CD14-positive monocyte (primary cell): Measurements from ENCODE around the gene RSRC1. TPM values are rescaled to one million over a fixed set of nuclear protein-coding genes. Genes with fewer than 3 reads are reported as not detected.

Experiments
- DNase-seq, 3 donors: peaks; one replicate each; pipeline ENCODE4 v3.0.0-alpha.2; 2011 to 2022
- H2AFZ ChIP-seq: 2 replicates; pipeline ENCODE4 v1.6.0; 2012; ENCODE audit warnings: mild to moderate bottlenecking, low read depth, low read length, inconsistent platforms; ENCODE audit not compliant: insufficient read depth, poor library complexity, severe bottlenecking
- H3K27ac ChIP-seq, 2 donors: 1 replicate in 1 of 2; 2 replicates in 1 of 2; pipeline ENCODE4 v1.5.1; 2012 to 2013; ENCODE audit warnings: low read length in 2 of 2, control low read depth in 1 of 2, inconsistent platforms in 1 of 2, low read depth in 1 of 2, mild to moderate bottlenecking in 1 of 2
- H3K27me3 ChIP-seq, 2 donors: one replicate each; pipeline versions ENCODE4 v1.6.0 to v1.6.1; 2011 to 2013; ENCODE audit warnings: low read length in 2 of 2; ENCODE audit not compliant: control insufficient read depth in 2 of 2, insufficient read depth in 2 of 2
- H3K36me3 ChIP-seq, 2 donors: replicated peaks in 1 of 2; 1 replicate in 1 of 2; 2 replicates in 1 of 2; pipeline versions ENCODE4 v1.5.1 to v1.6.1; 2012 to 2013; ENCODE audit warnings: low read length in 2 of 2, control low read depth in 1 of 2, inconsistent platforms in 1 of 2, mild to moderate bottlenecking in 1 of 2; ENCODE audit not compliant: insufficient read depth in 2 of 2, control insufficient read depth in 1 of 2
- H3K4me1 ChIP-seq, 2 donors: 1 replicate in 1 of 2; 2 replicates in 1 of 2; pipeline versions ENCODE4 v1.5.1 to v1.6.1; 2012 to 2013; ENCODE audit warnings: low read length in 2 of 2, control low read depth in 1 of 2, inconsistent platforms in 1 of 2, mild to moderate bottlenecking in 1 of 2, moderate library complexity in 1 of 2; ENCODE audit not compliant: insufficient read depth in 2 of 2, control insufficient read depth in 1 of 2
- H3K4me2 ChIP-seq: replicated peaks from 2 replicates; pipeline ENCODE3; 2012; ENCODE audit warnings: low read length, moderate library complexity, mild to moderate bottlenecking; ENCODE audit not compliant: poor library complexity, severe bottlenecking; ENCODE audit errors: extremely low read depth
- H3K4me3 ChIP-seq, 3 experiments: fragments of 200-600 bp in 1 of 3; sonication (generic) in 1 of 3; replicated peaks in 1 of 3; 1 replicate in 2 of 3; 2 replicates in 1 of 3; pipeline ENCODE4 v1.5.1; 2011 to 2013; ENCODE audit warnings: low read length in 3 of 3, mild to moderate bottlenecking in 3 of 3, control low read depth in 2 of 3, low read depth in 2 of 3, inconsistent platforms in 1 of 3, moderate library complexity in 1 of 3
- H3K79me2 ChIP-seq: 2 replicates; pipeline ENCODE4 v1.6.0; 2012; ENCODE audit warnings: mild to moderate bottlenecking, control low read depth, inconsistent platforms, low read length, moderate library complexity; ENCODE audit not compliant: insufficient read depth
- H3K9ac ChIP-seq: 2 replicates; pipeline ENCODE4 v1.6.0; 2017; ENCODE audit warnings: low read length, mild to moderate bottlenecking; ENCODE audit not compliant: insufficient read depth, poor library complexity, severe bottlenecking
- H3K9me3 ChIP-seq, 2 donors: replicated peaks in 1 of 2; 1 replicate in 1 of 2; 2 replicates in 1 of 2; pipeline versions ENCODE4 v1.5.1 to v1.6.1; 2012 to 2013; ENCODE audit warnings: low read length in 2 of 2, control low read depth in 1 of 2; ENCODE audit not compliant: control insufficient read depth in 1 of 2, insufficient read depth in 1 of 2
- H4K20me1 ChIP-seq: 2 replicates; pipeline ENCODE4 v1.6.0; 2012; ENCODE audit warnings: mild to moderate bottlenecking, low read length, control low read depth, moderate library complexity; ENCODE audit not compliant: insufficient read depth
- H3K27ac Mint-ChIP-seq, 7 donors: one replicate each; pipeline ENCODE4 v1.8.0; 2020; ENCODE audit warnings: mild to moderate bottlenecking in 7 of 7, mixed read lengths in 7 of 7, moderate library complexity in 6 of 7, inconsistent platforms in 2 of 7
- H3K27me3 Mint-ChIP-seq, 3 donors: one replicate each; pipeline ENCODE4 v1.8.0; 2021 to 2022; ENCODE audit warnings: low read depth in 3 of 3, mild to moderate bottlenecking in 3 of 3, mixed read lengths in 3 of 3, moderate library complexity in 3 of 3, inconsistent platforms in 1 of 3
- H3K36me3 Mint-ChIP-seq, 2 donors: one replicate each; pipeline ENCODE4 v1.8.0; 2020; ENCODE audit warnings: mixed read lengths in 2 of 2, inconsistent platforms in 1 of 2, mild to moderate bottlenecking in 1 of 2
- H3K4me1 Mint-ChIP-seq: one replicate; pipeline ENCODE4 v1.8.0; 2020; ENCODE audit warnings: mild to moderate bottlenecking, mixed read lengths
- H3K4me3 Mint-ChIP-seq, 2 donors: one replicate each; pipeline ENCODE4 v1.8.0; 2020; ENCODE audit warnings: mild to moderate bottlenecking in 2 of 2, mixed read lengths in 2 of 2, moderate library complexity in 1 of 2
- H3K9me3 Mint-ChIP-seq, 7 donors: one replicate each; pipeline ENCODE4 v1.8.0; 2020 to 2022; ENCODE audit warnings: mixed read lengths in 7 of 7, mild to moderate bottlenecking in 6 of 7, moderate library complexity in 6 of 7, inconsistent platforms in 2 of 7
- CTCF ChIP-seq: fragments of 200-600 bp; IDR thresholded peaks from one replicate; pipeline ENCODE4 v1.8.0; 2022; ENCODE audit warnings: antibody characterized with exemption, mild to moderate bottlenecking
- WGBS: methylation state at CpG from one replicate; pipeline ENCODE4 v1.1.5; 2013; ENCODE audit warnings: missing lambda C conversion rate; ENCODE audit not compliant: insufficient coverage; 5-methylcytosine and 5-hydroxymethylcytosine counted together
- intact Hi-C, 2 donors: fragments of 100-400 bp; cut with micrococcal nuclease; formaldehyde crosslinking; loops; one replicate each; pipeline versions ENCODE4 v1.15.0 to v1.15.1; 2023
- polyA plus RNA-seq, 3 donors: library from polyadenylated mRNA; depleted of rRNA in 1 of 3; unstranded in 2 of 3; stranded (reverse) in 1 of 3; fragments of 300-500 nt in 2 of 3; fragments of >200 nt in 1 of 3; fragmentation: Illumina TruSeq in 2 of 3; gene quantifications; 1 replicate in 2 of 3; 2 replicates in 1 of 3; pipeline ENCODE4 v1.2.3, GENCODE V29; 2012 to 2021

Gene RSRC1
- polyA plus RNA-seq, 3 donors, result 6.6 to 31.7 (median 15.1) TPM

GRCh38 chr3:158360756-158361448, 251.0 kb downstream of the RSRC1 start:
- no peak overlapping the region for H3K4me3 Mint-ChIP-seq
- no peak overlapping the region for H3K27ac Mint-ChIP-seq
- no peak overlapping the region for H3K9ac ChIP-seq
- H2AFZ ChIP-seq, result no peak overlapping the region
- H4K20me1 ChIP-seq, result no peaks in the 10 kb centered on the region
- no peak for DNase-seq
- peaks cover 7 to 21% of the 10 kb centered on the region in 2 donors for H3K9me3 ChIP-seq
- no peaks in the 10 kb centered on the region for H3K4me1 ChIP-seq
- H3K27me3 Mint-ChIP-seq, result peaks cover 0 to 2% (median 1%) of the 10 kb centered on the region in 3 donors
- intact Hi-C loops, result no loop called here
- H3K36me3 ChIP-seq, result peaks cover 2 to 18% of the 10 kb centered on the region in 2 donors
- no peak for TF ChIP-seq CTCF
- H3K36me3 Mint-ChIP-seq, result peaks cover 9 to 10% of the 10 kb centered on the region in 2 donors
- H3K4me2 ChIP-seq, result no peak overlapping the region
- H3K4me3 ChIP-seq, result no peak overlapping the region
- no peak overlapping the region for H3K27ac ChIP-seq
- H3K9me3 Mint-ChIP-seq, result peaks cover 3 to 17% (median 13%) of the 10 kb centered on the region in 7 donors
- no peaks in the 10 kb centered on the region for H3K79me2 ChIP-seq
- H3K4me1 Mint-ChIP-seq, result no peaks in the 10 kb centered on the region
- H3K27me3 ChIP-seq, result no peaks in the 10 kb centered on the region
- WGBS, result 96% methylated on average over 10 of the region's 11 CpGs

- Mint-ChIP-seq H3K27ac (no peak overlapping the region), H3K27me3 (peaks cover 0 to 2% (median 0%) of the 10 kb centered on the region in 3 donors), H3K4me3 (no peak overlapping the region), H3K4me1 (no peaks in the 10 kb centered on the region), H3K9me3 (peaks cover 0 to 8% (median 5%) of the 10 kb centered on the region in 7 donors), H3K36me3 (peaks cover 0 to 3% of the 10 kb centered on the region in 2 donors)
- H3K9me3 ChIP-seq, result no peaks in the 10 kb centered on the region
- no peaks in the 10 kb centered on the region for H3K4me1 ChIP-seq
- DNase-seq, result no peak
- TF ChIP-seq CTCF, result no peak
- no peak overlapping the region for H3K9ac ChIP-seq
- no peak overlapping the region for H3K4me3 ChIP-seq
- H4K20me1 ChIP-seq, result no peaks in the 10 kb centered on the region
- WGBS, result 71% methylated on average over 1 of the region's 2 CpGs
- no peaks in the 10 kb centered on the region for H3K36me3 ChIP-seq
- intact Hi-C loops, result no loop called here
- no peaks in the 10 kb centered on the region for H3K27me3 ChIP-seq
- H3K27ac ChIP-seq, result no peak overlapping the region
- H3K4me2 ChIP-seq, result no peak overlapping the region
- H3K79me2 ChIP-seq, result no peaks in the 10 kb centered on the region
- H2AFZ ChIP-seq, result no peak overlapping the region
These were observed 258.4 kb downstream of the RSRC1 start for GRCh38 chr3:158368271-158368670.
